Fibroblast of lung (primary cell): Measurements from ENCODE around the gene RNF157.

Experiments used
- EZH2 ChIP-seq: IDR thresholded peaks from 2 replicates; pipeline ENCODE4 v1.5.1; 2012; ENCODE audit warnings: low read length, control low read depth, mild to moderate bottlenecking; ENCODE audit errors: missing control alignments
- TF ChIP-seq, protein P1 (sequence below), 2 donors: IDR thresholded peaks in 1 of 2; conservative IDR thresholded peaks in 1 of 2; 1 replicate in 1 of 2; 2 replicates in 1 of 2; pipeline ENCODE4 v1.5.1; 2011 to 2012; ENCODE audit warnings: low read length in 2 of 2, control low read depth in 1 of 2, inconsistent platforms in 1 of 2, low read depth in 1 of 2, mild to moderate bottlenecking in 1 of 2

DNA sequence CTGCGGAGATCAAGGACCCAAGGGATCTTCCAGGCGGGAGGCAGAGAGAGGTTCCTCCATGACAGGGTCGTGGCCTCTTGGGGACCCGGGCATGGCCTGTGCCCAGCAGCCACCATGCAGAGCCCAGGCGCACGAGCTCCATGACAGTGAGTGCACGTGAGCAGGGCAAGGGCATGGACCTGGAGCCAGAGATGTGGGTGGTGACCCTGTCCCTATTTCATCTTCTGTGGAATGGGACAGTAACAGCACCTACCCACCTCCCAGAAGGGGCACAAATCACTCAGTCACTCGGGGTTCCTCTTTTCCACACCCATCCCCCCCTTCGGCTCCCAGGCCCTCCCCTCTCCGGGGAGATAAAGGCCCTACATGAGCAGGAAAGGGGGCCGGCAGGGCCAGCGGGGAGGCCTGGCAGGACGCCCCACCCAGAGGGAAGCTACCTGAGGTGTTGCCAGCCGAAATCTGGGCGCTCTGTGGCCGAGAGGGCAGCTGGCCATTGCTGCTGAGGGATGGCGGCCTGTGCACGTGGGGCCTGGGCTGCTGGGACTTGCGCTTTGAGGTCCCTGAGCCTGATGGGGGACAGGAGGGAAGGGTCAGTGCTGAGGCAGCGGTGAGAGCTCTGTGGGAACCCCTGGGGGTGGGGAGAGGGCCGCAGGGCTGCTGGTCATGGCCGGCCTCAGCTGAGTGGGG lies 35.2 kb upstream of the RNF157 start:
- TF ChIP-seq, protein P1, sequence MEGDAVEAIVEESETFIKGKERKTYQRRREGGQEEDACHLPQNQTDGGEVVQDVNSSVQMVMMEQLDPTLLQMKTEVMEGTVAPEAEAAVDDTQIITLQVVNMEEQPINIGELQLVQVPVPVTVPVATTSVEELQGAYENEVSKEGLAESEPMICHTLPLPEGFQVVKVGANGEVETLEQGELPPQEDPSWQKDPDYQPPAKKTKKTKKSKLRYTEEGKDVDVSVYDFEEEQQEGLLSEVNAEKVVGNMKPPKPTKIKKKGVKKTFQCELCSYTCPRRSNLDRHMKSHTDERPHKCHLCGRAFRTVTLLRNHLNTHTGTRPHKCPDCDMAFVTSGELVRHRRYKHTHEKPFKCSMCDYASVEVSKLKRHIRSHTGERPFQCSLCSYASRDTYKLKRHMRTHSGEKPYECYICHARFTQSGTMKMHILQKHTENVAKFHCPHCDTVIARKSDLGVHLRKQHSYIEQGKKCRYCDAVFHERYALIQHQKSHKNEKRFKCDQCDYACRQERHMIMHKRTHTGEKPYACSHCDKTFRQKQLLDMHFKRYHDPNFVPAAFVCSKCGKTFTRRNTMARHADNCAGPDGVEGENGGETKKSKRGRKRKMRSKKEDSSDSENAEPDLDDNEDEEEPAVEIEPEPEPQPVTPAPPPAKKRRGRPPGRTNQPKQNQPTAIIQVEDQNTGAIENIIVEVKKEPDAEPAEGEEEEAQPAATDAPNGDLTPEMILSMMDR (conservative IDR thresholded peaks at IDR 0.05 in 1 of 2, IDR thresholded peaks at IDR 0.05 in 1 of 2; ENCODE audit: low read depth in 1 of 2, low read length in 2 of 2), result no peak
- TF ChIP-seq EZH2, result no peak
